Keratinocyte (primary cell): Measurements from ENCODE around the gene RGS3. TPM values are rescaled to one million over a fixed set of nuclear protein-coding genes. Genes with fewer than 3 reads are reported as not detected.

ENCODE experiments used
- DNase-seq: peaks from one replicate; pipeline ENCODE4 v3.0.0-alpha.2; 2011; ENCODE audit warnings: low read depth, missing footprints, low spot score
- FAIRE-seq: peaks from 2 replicates; lab custom pipeline; 2011; peaks lifted over from hg19 to GRCh38; lab: Jason Lieb, UNC
- H2AFZ ChIP-seq: 2 replicates; pipeline ENCODE4 v1.6.0; 2012; ENCODE audit warnings: low read length, control low read depth, inconsistent platforms; ENCODE audit not compliant: control insufficient read depth
- H3K27ac ChIP-seq: 2 replicates; pipeline ENCODE4 v1.5.1; 2011; ENCODE audit warnings: low read length; ENCODE audit not compliant: control insufficient read depth, insufficient read depth
- H3K27me3 ChIP-seq: 3 replicates; pipeline ENCODE4 v1.6.0; 2011; ENCODE audit warnings: low read length; ENCODE audit not compliant: control insufficient read depth, insufficient read depth; ENCODE audit errors: extremely low read depth
- H3K36me3 ChIP-seq, 2 experiments: 2 replicates in 1 of 2; 3 replicates in 1 of 2; pipeline ENCODE4 v1.5.1; 2011; ENCODE audit warnings: low read length in 2 of 2, mild to moderate bottlenecking in 1 of 2; ENCODE audit not compliant: control insufficient read depth in 2 of 2, insufficient read depth in 2 of 2; ENCODE audit errors: extremely low read depth in 1 of 2
- H3K4me1 ChIP-seq: 3 replicates; pipeline ENCODE4 v1.5.1; 2011; ENCODE audit warnings: low read length; ENCODE audit not compliant: control insufficient read depth, insufficient read depth; ENCODE audit errors: extremely low read depth
- H3K4me2 ChIP-seq: 3 replicates; pipeline ENCODE4 v1.6.0; 2011; ENCODE audit warnings: low read depth, low read length; ENCODE audit not compliant: control insufficient read depth, insufficient read depth; ENCODE audit errors: extremely low read depth
- H3K4me3 ChIP-seq, 3 experiments: fragments of 200-600 bp in 1 of 3; sonication (generic) in 1 of 3; 2 replicates in 2 of 3; 3 replicates in 1 of 3; pipeline ENCODE4 v1.5.1; 2011 to 2016; ENCODE audit warnings: low read length in 3 of 3, mild to moderate bottlenecking in 3 of 3, control low read depth in 2 of 3, inconsistent platforms in 1 of 3, low read depth in 1 of 3, mixed read lengths in 1 of 3, mixed run types in 1 of 3, moderate library complexity in 1 of 3; ENCODE audit not compliant: control insufficient read depth in 2 of 3, insufficient read depth in 2 of 3; ENCODE audit errors: extremely low read depth in 1 of 3
- H3K79me2 ChIP-seq: 2 replicates; pipeline ENCODE4 v1.6.0; 2012; ENCODE audit warnings: low read length; ENCODE audit not compliant: control insufficient read depth, insufficient read depth
- H3K9ac ChIP-seq: 3 replicates; pipeline ENCODE4 v1.6.0; 2011; ENCODE audit warnings: low read length; ENCODE audit not compliant: control insufficient read depth, insufficient read depth; ENCODE audit errors: extremely low read depth
- H3K9me1 ChIP-seq: 3 replicates; pipeline ENCODE4 v1.6.0; 2011; ENCODE audit warnings: low read length; ENCODE audit not compliant: control insufficient read depth, insufficient read depth; ENCODE audit errors: extremely low read depth
- H3K9me3 ChIP-seq: 2 replicates; pipeline ENCODE4 v1.5.1; 2012; ENCODE audit warnings: low read depth, low read length; ENCODE audit not compliant: control insufficient read depth
- H4K20me1 ChIP-seq: 3 replicates; pipeline ENCODE4 v1.6.0; 2011; ENCODE audit warnings: low read length; ENCODE audit not compliant: control insufficient read depth, insufficient read depth; ENCODE audit errors: extremely low read depth
- CTCF ChIP-seq, 3 experiments: IDR thresholded peaks in 1 of 3; conservative IDR thresholded peaks in 1 of 3; optimal IDR thresholded peaks in 1 of 3; 2 replicates in 2 of 3; 3 replicates in 1 of 3; pipeline versions ENCODE3 to v1.5.1; 2011; ENCODE audit warnings: low read length in 3 of 3, mild to moderate bottlenecking in 3 of 3, moderate library complexity in 2 of 3, control low read depth in 1 of 3, inconsistent platforms in 1 of 3; ENCODE audit not compliant: insufficient read depth in 2 of 3; ENCODE audit errors: extremely low read depth in 1 of 3
- EZH2 ChIP-seq: IDR thresholded peaks from one replicate; pipeline ENCODE4 v1.6.1; 2012; ENCODE audit warnings: inconsistent platforms, mild to moderate bottlenecking, low read length, moderate library complexity
- dilution Hi-C: fragments of 300-500 bp; cut with MboI; formaldehyde crosslinking; loops from one replicate; pipeline ENCODE4 v1.7.0; 2020; ENCODE audit warnings: low sequenced_read_pairs; ENCODE audit not compliant: extremely low pct_ligation_motif_present
- polyA plus RNA-seq, 5 experiments: library from polyadenylated mRNA; depleted of rRNA in 3 of 5; stranded (reverse) in 3 of 5; stranded (forward) in 1 of 5; unstranded in 1 of 5; fragments of >200 nt; gene quantifications; 1 replicate in 1 of 5; 2 replicates in 3 of 5; 3 replicates in 1 of 5; pipeline versions ENCODE4 v1.2.1 to v1.2.3, GENCODE V29; 2011 to 2012; ENCODE audit warnings: missing spikeins in 2 of 5, low read depth in 1 of 5, low replicate concordance in 1 of 5

RGS3 gene
- polyA plus RNA-seq, 1 donor (not counting 4 experiments of a cell fraction or from before 2014, with no cell fraction given): 19.6 TPM

GRCh38 chr9:113608082-113608685, 144.7 kb downstream of the RGS3 start:
- peak in 1 of 3 experiments; percentile 6 for TF ChIP-seq CTCF (optimal IDR thresholded peaks at IDR 0.05 in 1 of 3, IDR thresholded peaks at IDR 0.05 in 1 of 3, conservative IDR thresholded peaks at IDR 0.05 in 1 of 3; ENCODE audit: extremely low read depth in 1 of 3, insufficient read depth in 2 of 3, low read length in 3 of 3)
- TF ChIP-seq EZH2: no peak
- no peak overlapping the region for H3K4me3 ChIP-seq
- no peak overlapping the region for H3K4me2 ChIP-seq
- no peaks in the 10 kb centered on the region for H3K9me3 ChIP-seq
- H3K4me1 ChIP-seq: peaks cover 3% of the 10 kb centered on the region
- no peak for DNase-seq
- H3K79me2 ChIP-seq: no peaks in the 10 kb centered on the region
- H3K9ac ChIP-seq: no peak overlapping the region
- dilution Hi-C loops: no loop called here
- H3K27ac ChIP-seq: no peak overlapping the region
- H3K9me1 ChIP-seq: no peaks in the 10 kb centered on the region
- H3K27me3 ChIP-seq: no peaks in the 10 kb centered on the region
- FAIRE-seq: no peak
- H3K36me3 ChIP-seq: no peaks in the 10 kb centered on the region
- H2AFZ ChIP-seq: no peak overlapping the region
- H4K20me1 ChIP-seq: no peaks in the 10 kb centered on the region

GRCh38 chr9:113609562-113610318, 146.2 kb downstream of the RGS3 start:
- no peak overlapping the region for H3K4me3 ChIP-seq
- no peaks in the 10 kb centered on the region for H3K27me3 ChIP-seq
- TF ChIP-seq CTCF (optimal IDR thresholded peaks at IDR 0.05 in 1 of 3, IDR thresholded peaks at IDR 0.05 in 1 of 3, conservative IDR thresholded peaks at IDR 0.05 in 1 of 3; ENCODE audit: extremely low read depth in 1 of 3, insufficient read depth in 2 of 3, low read length in 3 of 3) (no peak), EZH2 (no peak)
- no peaks in the 10 kb centered on the region for H3K4me1 ChIP-seq
- no peaks in the 10 kb centered on the region for H3K36me3 ChIP-seq
- FAIRE-seq (no peak), DNase-seq (no peak)
- H3K9me3 ChIP-seq: no peaks in the 10 kb centered on the region
- H3K27ac ChIP-seq: no peak overlapping the region
- no peaks in the 10 kb centered on the region for H4K20me1 ChIP-seq
- no peaks in the 10 kb centered on the region for H3K9me1 ChIP-seq
- no peak overlapping the region for H3K9ac ChIP-seq
- dilution Hi-C loops: no loop called here
- H3K79me2 ChIP-seq: no peaks in the 10 kb centered on the region
- no peak overlapping the region for H3K4me2 ChIP-seq
- no peak overlapping the region for H2AFZ ChIP-seq
